Measurements from ENCODE around the gene FILIP1L.

The FILIP1L gene

GRCh38 chr3:99943931-99944761 lies 170.2 kb downstream of the FILIP1L start:
- no peak for DNase-seq

- DNase-seq: no peak
Observed at GRCh38 chr3:99941211-99941610, 173.1 kb downstream of the FILIP1L start.

- DNase-seq: no peak
Observed at GRCh38 chr3:99940350-99940749, 174.0 kb downstream of the FILIP1L start.

- DNase-seq: no peak
Observed at GRCh38 chr3:99939876-99940275, 174.4 kb downstream of the FILIP1L start.

GRCh38 chr3:99938270-99938911 lies 175.9 kb downstream of the FILIP1L start:
- no peak for DNase-seq

GRCh38 chr3:99934975-99935797 lies 179.1 kb downstream of the FILIP1L start:
- DNase-seq: no peak

- DNase-seq: no peak
Observed at GRCh38 chr3:99933971-99934750, 180.1 kb downstream of the FILIP1L start.

- no peak for DNase-seq
Observed at GRCh38 chr3:99931059-99931458, 183.2 kb downstream of the FILIP1L start.

GRCh38 chr3:99929745-99930139 lies 184.6 kb downstream of the FILIP1L start:
- DNase-seq: no peak

GRCh38 chr3:99928771-99929744 lies 185.2 kb downstream of the FILIP1L start:
- no peak for DNase-seq

GRCh38 chr3:99927671-99928457 lies 186.4 kb downstream of the FILIP1L start:
- no peak for DNase-seq

- no peak for DNase-seq
Observed at GRCh38 chr3:99925584-99926230, 188.6 kb downstream of the FILIP1L start.

- DNase-seq: no peak
Observed at GRCh38 chr3:99923873-99924272, 190.4 kb downstream of the FILIP1L start.

GRCh38 chr3:99921986-99922385 lies 192.3 kb downstream of the FILIP1L start:
- no peak for DNase-seq

- DNase-seq: no peak
Observed at GRCh38 chr3:99921377-99921695, 193.0 kb downstream of the FILIP1L start.

GRCh38 chr3:99920481-99921376 lies 193.6 kb downstream of the FILIP1L start:
- DNase-seq: no peak

GRCh38 chr3:99919694-99920093 lies 194.6 kb downstream of the FILIP1L start:
- no peak for DNase-seq

- DNase-seq: no peak
Observed at GRCh38 chr3:99918715-99919114, 195.6 kb downstream of the FILIP1L start.

- DNase-seq: no peak
Observed at GRCh38 chr3:99915906-99916432, 198.3 kb downstream of the FILIP1L start.
